22Rv1 (cell line): ENCODE measurements around the gene LMTK3.

Experiments used
- ZFX ChIP-seq: fragments of 450-650 bp; IDR thresholded peaks from 2 replicates; pipeline ENCODE4 v1.6.1; 2017; ENCODE audit warnings: antibody characterized with exemption, borderline replicate concordance
- TF ChIP-seq, protein P1 (sequence below): fragments of 450-650 bp; IDR thresholded peaks from 2 replicates; pipeline ENCODE4 v1.5.1; 2017; ENCODE audit warnings: mild to moderate bottlenecking

DNA sequence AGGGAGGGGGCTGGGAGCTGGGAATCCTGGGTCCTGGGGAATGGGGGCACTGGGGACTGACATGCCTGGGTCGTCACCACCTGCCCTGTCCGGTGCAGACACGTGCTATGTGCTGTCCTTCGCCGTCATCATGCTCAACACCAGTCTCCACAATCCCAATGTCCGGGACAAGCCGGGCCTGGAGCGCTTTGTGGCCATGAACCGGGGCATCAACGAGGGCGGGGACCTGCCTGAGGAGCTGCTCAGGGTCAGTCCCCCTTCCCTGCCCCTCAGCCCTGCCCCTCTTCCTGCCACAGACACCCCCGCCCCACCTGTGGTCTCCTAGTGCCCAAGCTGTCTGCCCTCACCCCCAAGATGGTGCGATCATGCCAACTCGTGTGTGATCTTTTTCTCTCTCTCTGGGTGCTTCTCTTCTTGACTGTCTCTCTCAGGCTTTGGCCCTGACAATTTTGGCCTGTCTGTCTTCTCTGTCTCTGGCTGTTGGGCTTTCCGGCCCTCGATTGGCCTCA, 37.5 kb downstream of the LMTK3 start:
- TF ChIP-seq, protein P1, sequence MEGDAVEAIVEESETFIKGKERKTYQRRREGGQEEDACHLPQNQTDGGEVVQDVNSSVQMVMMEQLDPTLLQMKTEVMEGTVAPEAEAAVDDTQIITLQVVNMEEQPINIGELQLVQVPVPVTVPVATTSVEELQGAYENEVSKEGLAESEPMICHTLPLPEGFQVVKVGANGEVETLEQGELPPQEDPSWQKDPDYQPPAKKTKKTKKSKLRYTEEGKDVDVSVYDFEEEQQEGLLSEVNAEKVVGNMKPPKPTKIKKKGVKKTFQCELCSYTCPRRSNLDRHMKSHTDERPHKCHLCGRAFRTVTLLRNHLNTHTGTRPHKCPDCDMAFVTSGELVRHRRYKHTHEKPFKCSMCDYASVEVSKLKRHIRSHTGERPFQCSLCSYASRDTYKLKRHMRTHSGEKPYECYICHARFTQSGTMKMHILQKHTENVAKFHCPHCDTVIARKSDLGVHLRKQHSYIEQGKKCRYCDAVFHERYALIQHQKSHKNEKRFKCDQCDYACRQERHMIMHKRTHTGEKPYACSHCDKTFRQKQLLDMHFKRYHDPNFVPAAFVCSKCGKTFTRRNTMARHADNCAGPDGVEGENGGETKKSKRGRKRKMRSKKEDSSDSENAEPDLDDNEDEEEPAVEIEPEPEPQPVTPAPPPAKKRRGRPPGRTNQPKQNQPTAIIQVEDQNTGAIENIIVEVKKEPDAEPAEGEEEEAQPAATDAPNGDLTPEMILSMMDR, result no peak
- TF ChIP-seq ZFX, result no peak
